GM12878 (cell line): Measurements from ENCODE around the gene CCDC106. TPM values are rescaled to one million over a fixed set of nuclear protein-coding genes. Genes with fewer than 3 reads are reported as not detected.

Source experiments
- ATAC-seq: fragments of 200-7000 bp; cut with Tn5 transposase; 3 replicates; pipeline ENCODE4 v1.9.1; 2020; ENCODE audit warnings: mild to moderate bottlenecking, moderate library complexity
- BruUV-seq: library from RNA; stranded (reverse); fragments of 400-500 nt; replicated peaks from 2 replicates; lab custom pipeline; 2021; lab: Mats Ljungman, UMichigan
- CTCF ChIA-PET: fragments of 300-600 bp; sonication (Branson Sonifier 250); formaldehyde crosslinking; extraction: SDS; loops from one replicate; lab custom pipeline; 2021; ENCODE audit warnings: inconsistent platforms; lab: Yijun Ruan, JAX
- POLR2A ChIA-PET: fragments of 350-600 bp; formaldehyde crosslinking; extraction: SDS; loops from one replicate; lab custom pipeline; 2021; ENCODE audit warnings: inconsistent platforms; lab: Charles Lee
- RAD21 ChIA-PET: fragments of 300-600 bp; sonication (Branson Sonifier 250); formaldehyde crosslinking; loops from one replicate; lab custom pipeline; 2023; ENCODE audit warnings: antibody characterized with exemption; ENCODE audit not compliant: unreplicated experiment; lab: Charles Lee
- SMC1A ChIA-PET: fragments of 300-600 bp; sonication (Branson Sonifier 250); formaldehyde crosslinking; loops from one replicate; lab custom pipeline; 2023; ENCODE audit not compliant: unreplicated experiment, uncharacterized antibody; lab: Charles Lee
- DNase-seq: peaks from one replicate; pipeline ENCODE4 v3.0.0-alpha.2; 2011; ENCODE audit warnings: low read depth, low spot score
- FAIRE-seq: peaks from 3 replicates; lab custom pipeline; 2011; peaks lifted over from hg19 to GRCh38; lab: Jason Lieb, UNC
- H2AFZ ChIP-seq: 2 replicates; pipeline ENCODE4 v1.6.0; 2011; ENCODE audit warnings: low read depth, low read length, control low read depth; ENCODE audit not compliant: control insufficient read depth
- H3K27ac ChIP-seq: 2 replicates; pipeline ENCODE4 v1.5.1; 2011; ENCODE audit warnings: control low read depth; ENCODE audit not compliant: control insufficient read depth, insufficient read depth
- H3K27me3 ChIP-seq, 2 experiments: replicated peaks in 1 of 2; 2 replicates each; pipeline versions ENCODE4 v1.6.0 to v1.6.1; 2011; ENCODE audit warnings: low read length in 1 of 2; ENCODE audit not compliant: control insufficient read depth in 2 of 2, insufficient read depth in 2 of 2
- H3K36me3 ChIP-seq, 2 experiments: 2 replicates each; pipeline ENCODE4 v1.5.1; 2011; ENCODE audit warnings: low read length in 1 of 2; ENCODE audit not compliant: control insufficient read depth in 2 of 2, insufficient read depth in 2 of 2
- H3K4me1 ChIP-seq: 2 replicates; pipeline ENCODE4 v1.6.1; 2011; ENCODE audit warnings: mild to moderate bottlenecking, low read length, moderate library complexity, mixed read lengths; ENCODE audit not compliant: control insufficient read depth, insufficient read depth
- H3K4me2 ChIP-seq: 2 replicates; pipeline ENCODE4 v1.6.0; 2011; ENCODE audit warnings: control low read depth; ENCODE audit not compliant: control insufficient read depth, insufficient read depth
- H3K4me3 ChIP-seq: fragments of 200-600 bp; sonication (generic); 2 replicates; pipeline ENCODE4 v1.5.1; 2016
- H3K79me2 ChIP-seq: 2 replicates; pipeline ENCODE4 v1.6.0; 2011; ENCODE audit warnings: low read length; ENCODE audit not compliant: control insufficient read depth, insufficient read depth
- H3K9ac ChIP-seq: 2 replicates; pipeline ENCODE4 v1.8.0; 2011; ENCODE audit warnings: low read length, control low read depth, mixed read lengths; ENCODE audit not compliant: control insufficient read depth, insufficient read depth
- H3K9me3 ChIP-seq: replicated peaks from 3 replicates; pipeline ENCODE4 v1.5.1; 2011; ENCODE audit warnings: mild to moderate bottlenecking, low read length; ENCODE audit not compliant: control insufficient read depth, insufficient read depth
- H4K20me1 ChIP-seq: 2 replicates; pipeline ENCODE4 v1.6.0; 2011; ENCODE audit not compliant: control insufficient read depth, insufficient read depth
- BHLHE40 ChIP-seq, 2 experiments: fragments of 450-650 bp in 1 of 2; IDR thresholded peaks; 2 replicates each; pipeline ENCODE4 v1.6.1; 2011 to 2017; ENCODE audit warnings: low read depth in 2 of 2, borderline replicate concordance in 1 of 2, improper control_type of control experiment in 1 of 2, low read length in 1 of 2, mild to moderate bottlenecking in 1 of 2
- DPF2 ChIP-seq: fragments of 450-650 bp; IDR thresholded peaks from 2 replicates; pipeline ENCODE4 v1.6.1; 2017; ENCODE audit warnings: mild to moderate bottlenecking
- NR2C1 ChIP-seq: fragments of 450-650 bp; IDR thresholded peaks from 2 replicates; pipeline ENCODE4 v1.6.1; 2017; ENCODE audit warnings: antibody characterized with exemption, mild to moderate bottlenecking, moderate library complexity
- PML ChIP-seq: IDR thresholded peaks from 2 replicates; pipeline ENCODE4 v1.6.1; 2012; ENCODE audit warnings: low read length, inconsistent platforms
- TCF12 ChIP-seq: IDR thresholded peaks from 2 replicates; pipeline ENCODE4 v1.6.1; 2011; ENCODE audit warnings: low read depth, mild to moderate bottlenecking, low read length
- WGBS: methylation state at CpG from one replicate; pipeline ENCODE4 v1.1.6; 2016; ENCODE audit warnings: low lambda C conversion rate; ENCODE audit not compliant: insufficient replicate concordance, insufficient coverage; ENCODE audit errors: missing lambda C conversion rate; 5-methylcytosine and 5-hydroxymethylcytosine counted together
- in situ Hi-C: fragments of 300-500 bp; cut with MboI; formaldehyde crosslinking; loops from 9 replicates; pipeline ENCODE4 v1.14.3; 2018; ENCODE audit warnings: mixed read lengths
- intact Hi-C: fragments of 100-400 bp; cut with micrococcal nuclease; formaldehyde crosslinking; loops from one replicate; pipeline ENCODE4 v1.14.2; 2022; ENCODE audit not compliant: unreplicated experiment
- polyA plus RNA-seq, 11 experiments: library from polyadenylated mRNA; depleted of rRNA in 4 of 11; unstranded in 6 of 11; stranded (reverse) in 5 of 11; fragments of >200 nt; fragmentation: Nextera tagmentation in 4 of 11; fragmentation: Illumina TruSeq in 1 of 11; extraction: Ambion mirVana in 4 of 11; extraction: Trizol in 1 of 11; gene quantifications; 1 replicate in 1 of 11; 2 replicates in 10 of 11; pipeline versions ENCODE4 v1.2.1 to v1.2.3, GENCODE V29; 2011 to 2016; ENCODE audit warnings: inconsistent platforms in 2 of 11, missing spikeins in 2 of 11, low read depth in 1 of 11
- total RNA-seq, 4 experiments: library from RNA; depleted of rRNA in 3 of 4; stranded (reverse); fragments of >200 nt in 3 of 4; fragmentation: Illumina TruSeq in 1 of 4; extraction: Trizol in 1 of 4; gene quantifications; 2 replicates each; pipeline versions ENCODE4 v1.2.1 to v1.2.3, GENCODE V29; 2013 to 2021
- TF ChIP-seq, protein P1 (sequence below): IDR thresholded peaks from 2 replicates; pipeline ENCODE4 v1.6.1; 2012; ENCODE audit warnings: low read depth, low read length, improper control_type of control experiment
- TF ChIP-seq, protein P2 (sequence below): fragments of 450-650 bp; IDR thresholded peaks from 2 replicates; pipeline ENCODE4 v1.6.1; 2016; ENCODE audit warnings: mild to moderate bottlenecking
- TF ChIP-seq, protein P3 (sequence below): fragments of 150-350 bp; IDR thresholded peaks from 2 replicates; pipeline ENCODE4 v1.6.1; 2016; ENCODE audit warnings: low read depth, low read length

CCDC106 gene
- total and polyA plus RNA-seq, 10 of the 15 experiments (the other 5 are each of a cell fraction or from before 2014, with no cell fraction given), result 0.04 to 35.9 (median 19.8) TPM

DNA sequence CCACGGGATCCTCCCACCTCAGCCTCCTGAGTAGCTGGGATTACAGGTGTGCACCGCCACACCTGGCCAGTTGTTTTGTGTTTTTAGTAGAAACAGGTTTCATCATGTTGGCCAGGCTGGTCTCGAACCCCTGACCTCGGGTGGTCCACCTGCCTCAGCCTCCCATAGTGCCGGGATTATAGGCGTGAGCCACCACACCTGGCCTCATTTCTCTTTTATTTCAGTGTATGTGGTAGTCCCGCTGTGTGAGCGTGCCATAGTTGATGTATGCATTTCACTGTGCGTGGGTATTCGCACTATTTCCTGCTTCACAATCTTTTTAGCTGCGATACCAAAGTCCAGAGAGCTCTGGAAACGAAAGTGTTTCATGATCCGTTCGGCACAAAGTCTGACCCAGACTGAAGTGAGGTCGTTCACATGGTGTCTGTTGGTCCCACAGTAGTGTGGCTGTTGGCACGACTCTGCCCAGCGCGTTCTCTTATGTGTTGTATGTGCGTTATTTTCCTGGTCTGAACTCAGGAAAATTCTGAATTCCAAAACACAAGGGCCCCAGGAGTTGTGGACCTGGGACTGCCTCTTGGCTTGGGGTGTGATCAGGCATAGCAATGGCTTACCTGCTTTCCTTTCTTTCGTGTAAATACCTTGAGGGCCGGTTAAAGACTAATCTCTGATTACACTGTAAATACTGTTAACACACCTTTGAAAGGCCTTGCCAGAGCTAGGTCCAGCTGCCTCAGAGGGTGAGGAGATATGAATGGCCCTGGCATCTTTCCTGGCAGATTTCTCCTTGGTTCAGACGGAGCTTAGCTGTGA, 35.6 kb downstream of the CCDC106 start:
- intact Hi-C loops, result no loop called here
- no TSS peak for BruUV-seq
- Histone ChIP-seq H3K79me2 (peaks cover 32% of the 10 kb centered on the region), H3K9me3 (no peaks in the 10 kb centered on the region), H3K4me1 (peaks cover 15% of the 10 kb centered on the region), H3K4me2 (no peak overlapping the region), H3K4me3 (no peak overlapping the region), H3K36me3 (peaks cover 26 to 27% of the 10 kb centered on the region in 2 experiments), H4K20me1 (peaks cover 12% of the 10 kb centered on the region), H3K27me3 (no peaks in the 10 kb centered on the region), H3K9ac (no peak overlapping the region), H2AFZ (no peak overlapping the region), H3K27ac (no peak overlapping the region)
- ChIA-PET POLR2A (no interaction called here), RAD21 (no interaction called here), CTCF (interaction anchor here (0.8 kb wide), 1 partner anchor 29 kb away, joined by 3 read pairs; the partner anchor contains the start of gene U2AF2), SMC1A (no interaction called here)
- in situ Hi-C loops, result no loop called here
- no peak for ATAC-seq
- no peak for TF ChIP-seq PML
- TF ChIP-seq TCF12, result no peak
- no peak for TF ChIP-seq BHLHE40 (IDR thresholded peaks at IDR 0.05; ENCODE audit: borderline replicate concordance in 1 of 2, low read depth in 2 of 2, low read length in 1 of 2)
- TF ChIP-seq, protein P1, sequence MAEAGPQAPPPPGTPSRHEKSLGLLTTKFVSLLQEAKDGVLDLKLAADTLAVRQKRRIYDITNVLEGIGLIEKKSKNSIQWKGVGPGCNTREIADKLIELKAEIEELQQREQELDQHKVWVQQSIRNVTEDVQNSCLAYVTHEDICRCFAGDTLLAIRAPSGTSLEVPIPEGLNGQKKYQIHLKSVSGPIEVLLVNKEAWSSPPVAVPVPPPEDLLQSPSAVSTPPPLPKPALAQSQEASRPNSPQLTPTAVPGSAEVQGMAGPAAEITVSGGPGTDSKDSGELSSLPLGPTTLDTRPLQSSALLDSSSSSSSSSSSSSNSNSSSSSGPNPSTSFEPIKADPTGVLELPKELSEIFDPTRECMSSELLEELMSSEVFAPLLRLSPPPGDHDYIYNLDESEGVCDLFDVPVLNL, result no peak
- TF ChIP-seq, protein P2, sequence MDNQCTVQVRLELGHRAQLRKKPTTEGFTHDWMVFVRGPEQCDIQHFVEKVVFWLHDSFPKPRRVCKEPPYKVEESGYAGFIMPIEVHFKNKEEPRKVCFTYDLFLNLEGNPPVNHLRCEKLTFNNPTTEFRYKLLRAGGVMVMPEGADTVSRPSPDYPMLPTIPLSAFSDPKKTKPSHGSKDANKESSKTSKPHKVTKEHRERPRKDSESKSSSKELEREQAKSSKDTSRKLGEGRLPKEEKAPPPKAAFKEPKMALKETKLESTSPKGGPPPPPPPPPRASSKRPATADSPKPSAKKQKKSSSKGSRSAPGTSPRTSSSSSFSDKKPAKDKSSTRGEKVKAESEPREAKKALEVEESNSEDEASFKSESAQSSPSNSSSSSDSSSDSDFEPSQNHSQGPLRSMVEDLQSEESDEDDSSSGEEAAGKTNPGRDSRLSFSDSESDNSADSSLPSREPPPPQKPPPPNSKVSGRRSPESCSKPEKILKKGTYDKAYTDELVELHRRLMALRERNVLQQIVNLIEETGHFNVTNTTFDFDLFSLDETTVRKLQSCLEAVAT, result no peak
- TF ChIP-seq NR2C1, result no peak
- no peak for TF ChIP-seq DPF2
- TF ChIP-seq, protein P3, sequence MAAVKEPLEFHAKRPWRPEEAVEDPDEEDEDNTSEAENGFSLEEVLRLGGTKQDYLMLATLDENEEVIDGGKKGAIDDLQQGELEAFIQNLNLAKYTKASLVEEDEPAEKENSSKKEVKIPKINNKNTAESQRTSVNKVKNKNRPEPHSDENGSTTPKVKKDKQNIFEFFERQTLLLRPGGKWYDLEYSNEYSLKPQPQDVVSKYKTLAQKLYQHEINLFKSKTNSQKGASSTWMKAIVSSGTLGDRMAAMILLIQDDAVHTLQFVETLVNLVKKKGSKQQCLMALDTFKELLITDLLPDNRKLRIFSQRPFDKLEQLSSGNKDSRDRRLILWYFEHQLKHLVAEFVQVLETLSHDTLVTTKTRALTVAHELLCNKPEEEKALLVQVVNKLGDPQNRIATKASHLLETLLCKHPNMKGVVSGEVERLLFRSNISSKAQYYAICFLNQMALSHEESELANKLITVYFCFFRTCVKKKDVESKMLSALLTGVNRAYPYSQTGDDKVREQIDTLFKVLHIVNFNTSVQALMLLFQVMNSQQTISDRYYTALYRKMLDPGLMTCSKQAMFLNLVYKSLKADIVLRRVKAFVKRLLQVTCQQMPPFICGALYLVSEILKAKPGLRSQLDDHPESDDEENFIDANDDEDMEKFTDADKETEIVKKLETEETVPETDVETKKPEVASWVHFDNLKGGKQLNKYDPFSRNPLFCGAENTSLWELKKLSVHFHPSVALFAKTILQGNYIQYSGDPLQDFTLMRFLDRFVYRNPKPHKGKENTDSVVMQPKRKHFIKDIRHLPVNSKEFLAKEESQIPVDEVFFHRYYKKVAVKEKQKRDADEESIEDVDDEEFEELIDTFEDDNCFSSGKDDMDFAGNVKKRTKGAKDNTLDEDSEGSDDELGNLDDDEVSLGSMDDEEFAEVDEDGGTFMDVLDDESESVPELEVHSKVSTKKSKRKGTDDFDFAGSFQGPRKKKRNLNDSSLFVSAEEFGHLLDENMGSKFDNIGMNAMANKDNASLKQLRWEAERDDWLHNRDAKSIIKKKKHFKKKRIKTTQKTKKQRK, result no peak
- 92% methylated on average over 22 of the region's 22 CpGs for WGBS
- DNase-seq, result no peak
- no peak for FAIRE-seq
